Measurements from ENCODE around the gene TEKT4. TPM values are rescaled to one million over a fixed set of nuclear protein-coding genes. Genes with fewer than 3 reads are reported as not detected.
"Not testable (repeated sequence)": the region's sequence is repeated elsewhere in the genome, so short reads cannot be mapped to it uniquely, and the experiment has no call there.

The TEKT4 gene
- total RNA-seq, 1 donor from 2014 or later, result not detected

- no peak overlapping the region for H3K27ac ChIP-seq
- H3K36me3 ChIP-seq, result no peaks in the 10 kb centered on the region
- intact Hi-C loops (cut with DNase I), result no loop called here
- no peaks in the 10 kb centered on the region for H3K4me1 ChIP-seq
- no peaks in the 10 kb centered on the region for H3K9me3 ChIP-seq
- no peak for ATAC-seq
- no peak overlapping the region for H3K4me3 ChIP-seq
- TF ChIP-seq CTCF (IDR thresholded peaks at IDR 0.05), result no peak
- no peak for DNase-seq
- H3K27me3 ChIP-seq, result peaks cover 5% of the 10 kb centered on the region
Measured at GRCh38 chr2:94890234-94890633, 19.0 kb downstream of the TEKT4 start.

GRCh38 chr2:94895273-94895672 is 24.0 kb downstream of the TEKT4 start:
- H3K4me1 ChIP-seq; H3K4me3 ChIP-seq; intact Hi-C loops (cut with DNase I); H3K27ac ChIP-seq; DNase-seq; ATAC-seq; H3K36me3 ChIP-seq; H3K27me3 ChIP-seq; H3K9me3 ChIP-seq: not testable (repeated sequence)

- H3K36me3 ChIP-seq; H3K4me3 ChIP-seq; DNase-seq; H3K27me3 ChIP-seq; H3K4me1 ChIP-seq; H3K27ac ChIP-seq; ATAC-seq; H3K9me3 ChIP-seq; intact Hi-C loops (cut with DNase I): not testable (repeated sequence)
Measured at GRCh38 chr2:94906976-94907375, 35.7 kb downstream of the TEKT4 start.

GRCh38 chr2:94923196-94923595 is 52.0 kb downstream of the TEKT4 start:
- Histone ChIP-seq H3K9me3 (no peaks in the 10 kb centered on the region), H3K4me3 (no peak overlapping the region), H3K36me3 (no peaks in the 10 kb centered on the region), H3K4me1 (no peaks in the 10 kb centered on the region), H3K27me3 (no peaks in the 10 kb centered on the region), H3K27ac (no peak overlapping the region)
- TF ChIP-seq CTCF (IDR thresholded peaks at IDR 0.05), result no peak
- intact Hi-C loops (cut with DNase I), result no loop called here
- ATAC-seq (no peak), DNase-seq (no peak)

GRCh38 chr2:94924999-94925398 is 53.8 kb downstream of the TEKT4 start:
- H3K27me3 ChIP-seq; ATAC-seq; H3K36me3 ChIP-seq; DNase-seq; H3K9me3 ChIP-seq; H3K4me3 ChIP-seq; H3K27ac ChIP-seq; intact Hi-C loops (cut with DNase I); H3K4me1 ChIP-seq: not testable (repeated sequence)

Other genes starting within 250 kb of the TEKT4 start
- 21.2 TPM for gene MAL, start 154.3 kb downstream of the TEKT4 start, total RNA-seq